KBM-7 (cell line): Measurements from ENCODE around the gene MAS1L.

Experiments
- DNase-seq: peaks from one replicate; pipeline ENCODE4 v3.0.0-alpha.2; 2015
- in situ Hi-C: fragments of 300-500 bp; cut with MboI; formaldehyde crosslinking; loops from 2 replicates; pipeline ENCODE4 v1.14.3; 2020; ENCODE audit warnings: low sequenced_read_pairs, low pct_unique_long_range_greater_than_20kb, mixed read lengths

The MAS1L gene

GRCh38 chr6:29487660-29488059 is at the start of gene MAS1L:
Gene MAS1L (minus strand): TSS chr6:29487956. CDS start chr6:29487902, 54 bp downstream.
- no peak for DNase-seq
- in situ Hi-C loops: no loop called here

GRCh38 chr6:29532320-29532951 is 44.7 kb upstream of the MAS1L start:
- in situ Hi-C loops: no loop called here
- DNase-seq: no peak

GRCh38 chr6:29531668-29532067 is 43.9 kb upstream of the MAS1L start:
- DNase-seq: no peak
- in situ Hi-C loops: no loop called here

- in situ Hi-C loops: no loop called here
- DNase-seq: no peak
Observed at GRCh38 chr6:29530671-29531310, 43.0 kb upstream of the MAS1L start.

- in situ Hi-C loops: no loop called here
- DNase-seq: no peak
Observed at GRCh38 chr6:29529956-29530355, 42.2 kb upstream of the MAS1L start.

- no peak for DNase-seq
- in situ Hi-C loops: no loop called here
Observed at GRCh38 chr6:29528988-29529560, 41.3 kb upstream of the MAS1L start.

- in situ Hi-C loops: no loop called here
Observed at GRCh38 chr6:29528300-29528931, 40.7 kb upstream of the MAS1L start.

GRCh38 chr6:29527564-29527963 is 39.8 kb upstream of the MAS1L start:
- no peak for DNase-seq
- in situ Hi-C loops: no loop called here

More at GRCh38 chr6:29528300-29528931, 40.7 kb upstream of the MAS1L start:
- no peak for DNase-seq

GRCh38 chr6:29527126-29527525 is 39.4 kb upstream of the MAS1L start:
- in situ Hi-C loops: no loop called here
- DNase-seq: no peak

GRCh38 chr6:29525311-29525639 is 37.5 kb upstream of the MAS1L start:
- DNase-seq: no peak
- in situ Hi-C loops: no loop called here

GRCh38 chr6:29524444-29525310 is 36.9 kb upstream of the MAS1L start:
- in situ Hi-C loops: no loop called here
- no peak for DNase-seq

- no peak for DNase-seq
- in situ Hi-C loops: no loop called here
Observed at GRCh38 chr6:29524044-29524443, 36.3 kb upstream of the MAS1L start.

GRCh38 chr6:29522227-29522626 is 34.5 kb upstream of the MAS1L start:
- DNase-seq: no peak

GRCh38 chr6:29521006-29521680 is 33.4 kb upstream of the MAS1L start:
- in situ Hi-C loops: no loop called here
- DNase-seq: no peak

More at GRCh38 chr6:29522227-29522626, 34.5 kb upstream of the MAS1L start:
- in situ Hi-C loops: no loop called here

- no peak for DNase-seq
- in situ Hi-C loops: no loop called here
Observed at GRCh38 chr6:29520232-29520631, 32.5 kb upstream of the MAS1L start.

GRCh38 chr6:29519291-29520010 is 31.7 kb upstream of the MAS1L start:
- DNase-seq: no peak
- in situ Hi-C loops: no loop called here

GRCh38 chr6:29517728-29518440 is 30.1 kb upstream of the MAS1L start:
- in situ Hi-C loops: no loop called here
- DNase-seq: no peak

GRCh38 chr6:29517245-29517644 is 29.5 kb upstream of the MAS1L start:
- no peak for DNase-seq
- in situ Hi-C loops: no loop called here
